NCI-H524 (cell line): Measurements from ENCODE around the gene DCST2.
"Not testable (repeated sequence)": the region's sequence is repeated elsewhere in the genome, so short reads cannot be mapped to it uniquely, and the experiment has no call there.

Experiments
- DNase-seq, 2 experiments: peaks; one replicate each; lab custom pipeline; 2025; lab: John Stamatoyannopoulos, UW

The DCST2 gene

GRCh38 chr1:154998818-154999570 lies 34.6 kb downstream of the DCST2 start:
- peak in 1 of 2 experiments; percentile 40 for DNase-seq

- DNase-seq, result no peak
These were observed 35.3 kb downstream of the DCST2 start for GRCh38 chr1:154998201-154998780.

GRCh38 chr1:154996966-154997701 lies 36.4 kb downstream of the DCST2 start:
- DNase-seq, result no peak

GRCh38 chr1:154995301-154995983 lies 38.1 kb downstream of the DCST2 start:
- peak in 1 of 2 experiments; percentile 44 for DNase-seq

- DNase-seq, result no peak
These were observed 39.0 kb downstream of the DCST2 start for GRCh38 chr1:154994591-154994990.

GRCh38 chr1:154994269-154994587 lies 39.4 kb downstream of the DCST2 start:
- no peak for DNase-seq

- no peak for DNase-seq
These were observed 39.9 kb downstream of the DCST2 start, which contains the start of gene LENEP for GRCh38 chr1:154993572-154994268. LENEP (plus strand) TSS chr1:154993586; CDS start chr1:154993608, 22 bp downstream.

GRCh38 chr1:154992721-154993571 lies 40.6 kb downstream of the DCST2 start:
- peak; percentile 25 to 47 for DNase-seq

GRCh38 chr1:154990276-154990675 lies 43.3 kb downstream of the DCST2 start:
- no peak for DNase-seq

GRCh38 chr1:154989195-154989860 lies 44.3 kb downstream of the DCST2 start:
- no peak for DNase-seq

- no peak for DNase-seq
These were observed 45.3 kb downstream of the DCST2 start for GRCh38 chr1:154988058-154988954.

GRCh38 chr1:154987326-154987725 lies 46.3 kb downstream of the DCST2 start:
- no peak for DNase-seq

GRCh38 chr1:154986736-154987135 lies 46.8 kb downstream of the DCST2 start:
- DNase-seq, result not testable (repeated sequence)

GRCh38 chr1:154983776-154984466 lies 49.7 kb downstream of the DCST2 start:
- DNase-seq, result no peak

GRCh38 chr1:154982897-154983648 lies 50.5 kb downstream of the DCST2 start, which contains the start of gene FLAD1:
FLAD1 (plus strand) TSS chr1:154983344; CDS start chr1:154983695, 351 bp downstream.
- peak; percentile 97 to 99 for DNase-seq

GRCh38 chr1:154982341-154982740 lies 51.2 kb downstream of the DCST2 start:
- no peak for DNase-seq

- DNase-seq, result no peak
These were observed 55.2 kb downstream of the DCST2 start for GRCh38 chr1:154978360-154978759.

- not testable (repeated sequence) for DNase-seq
These were observed 55.8 kb downstream of the DCST2 start for GRCh38 chr1:154977762-154978161.
